GM06990 (cell line): ENCODE data around the gene TMEM208.

Source experiments
- DNase-seq: peaks from one replicate; pipeline ENCODE4 v3.0.0-alpha.2; 2011; ENCODE audit not compliant: insufficient read length; ENCODE audit errors: extremely low read depth
- H3K27me3 ChIP-seq: replicated peaks from 2 replicates; pipeline ENCODE4 v1.6.0; 2011; ENCODE audit warnings: low read length; ENCODE audit not compliant: control insufficient read depth, insufficient read depth
- H3K36me3 ChIP-seq: 2 replicates; pipeline ENCODE4 v1.5.1; 2011; ENCODE audit warnings: low read length; ENCODE audit not compliant: control insufficient read depth, insufficient read depth
- H3K4me3 ChIP-seq: replicated peaks from 2 replicates; pipeline ENCODE4 v1.5.1; 2011; ENCODE audit warnings: low read depth, mild to moderate bottlenecking, control low read depth, low read length
- TF ChIP-seq, protein P1 (sequence below): IDR thresholded peaks from 2 replicates; pipeline ENCODE4 v1.5.1; 2011; ENCODE audit warnings: low read length, control low read depth, mild to moderate bottlenecking, inconsistent platforms; ENCODE audit not compliant: insufficient read depth, poor library complexity, severe bottlenecking

TMEM208 gene

GRCh38 chr16:67185651-67186134 lies 41.2 kb upstream of the TMEM208 start:
- Histone ChIP-seq H3K4me3 (no peak overlapping the region), H3K27me3 (no peaks in the 10 kb centered on the region; the same call in 1 of the 2 replicates), H3K36me3 (no peaks in the 10 kb centered on the region)
- TF ChIP-seq, protein P1, sequence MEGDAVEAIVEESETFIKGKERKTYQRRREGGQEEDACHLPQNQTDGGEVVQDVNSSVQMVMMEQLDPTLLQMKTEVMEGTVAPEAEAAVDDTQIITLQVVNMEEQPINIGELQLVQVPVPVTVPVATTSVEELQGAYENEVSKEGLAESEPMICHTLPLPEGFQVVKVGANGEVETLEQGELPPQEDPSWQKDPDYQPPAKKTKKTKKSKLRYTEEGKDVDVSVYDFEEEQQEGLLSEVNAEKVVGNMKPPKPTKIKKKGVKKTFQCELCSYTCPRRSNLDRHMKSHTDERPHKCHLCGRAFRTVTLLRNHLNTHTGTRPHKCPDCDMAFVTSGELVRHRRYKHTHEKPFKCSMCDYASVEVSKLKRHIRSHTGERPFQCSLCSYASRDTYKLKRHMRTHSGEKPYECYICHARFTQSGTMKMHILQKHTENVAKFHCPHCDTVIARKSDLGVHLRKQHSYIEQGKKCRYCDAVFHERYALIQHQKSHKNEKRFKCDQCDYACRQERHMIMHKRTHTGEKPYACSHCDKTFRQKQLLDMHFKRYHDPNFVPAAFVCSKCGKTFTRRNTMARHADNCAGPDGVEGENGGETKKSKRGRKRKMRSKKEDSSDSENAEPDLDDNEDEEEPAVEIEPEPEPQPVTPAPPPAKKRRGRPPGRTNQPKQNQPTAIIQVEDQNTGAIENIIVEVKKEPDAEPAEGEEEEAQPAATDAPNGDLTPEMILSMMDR, result no peak
- no peak for DNase-seq

DNA sequence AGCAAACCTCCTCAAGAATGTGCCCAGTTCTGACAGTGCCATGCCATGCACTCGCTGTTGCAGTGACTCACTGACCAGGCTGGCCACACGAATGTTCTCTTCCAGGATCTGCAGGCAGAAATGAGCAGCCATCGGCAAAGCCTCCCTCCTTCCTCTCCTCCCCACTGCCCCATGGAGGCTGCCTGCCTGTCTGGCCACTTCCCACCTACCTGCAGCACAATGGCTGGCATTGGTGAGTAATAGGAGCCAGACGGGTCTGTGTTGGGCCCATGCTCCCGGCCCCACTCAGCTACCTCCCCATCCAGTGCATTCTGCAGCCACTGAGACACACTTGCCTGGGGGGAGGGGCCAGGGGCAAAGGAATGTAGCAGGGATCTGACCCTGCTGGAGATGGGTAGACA lies 40.4 kb upstream of the TMEM208 start:
- DNase-seq, result no peak
- Histone ChIP-seq H3K4me3 (no peak overlapping the region), H3K36me3 (no peaks in the 10 kb centered on the region), H3K27me3 (no peaks in the 10 kb centered on the region; the same call in 1 of the 2 replicates)
- TF ChIP-seq, protein P1, result no peak

- no peaks in the 10 kb centered on the region for H3K36me3 ChIP-seq
- no peaks in the 10 kb centered on the region; the same call in 1 of the 2 replicates for H3K27me3 ChIP-seq
- no peak overlapping the region for H3K4me3 ChIP-seq
- DNase-seq, result no peak
- TF ChIP-seq, protein P1, result no peak
Measured at GRCh38 chr16:67187175-67187890, 39.6 kb upstream of the TMEM208 start.

GRCh38 chr16:67188323-67188722 lies 38.6 kb upstream of the TMEM208 start:
- Histone ChIP-seq H3K36me3 (no peaks in the 10 kb centered on the region), H3K4me3 (no peak overlapping the region), H3K27me3 (no peaks in the 10 kb centered on the region; the same call in 1 of the 2 replicates)
- TF ChIP-seq, protein P1, result no peak
- DNase-seq, result no peak

DNA sequence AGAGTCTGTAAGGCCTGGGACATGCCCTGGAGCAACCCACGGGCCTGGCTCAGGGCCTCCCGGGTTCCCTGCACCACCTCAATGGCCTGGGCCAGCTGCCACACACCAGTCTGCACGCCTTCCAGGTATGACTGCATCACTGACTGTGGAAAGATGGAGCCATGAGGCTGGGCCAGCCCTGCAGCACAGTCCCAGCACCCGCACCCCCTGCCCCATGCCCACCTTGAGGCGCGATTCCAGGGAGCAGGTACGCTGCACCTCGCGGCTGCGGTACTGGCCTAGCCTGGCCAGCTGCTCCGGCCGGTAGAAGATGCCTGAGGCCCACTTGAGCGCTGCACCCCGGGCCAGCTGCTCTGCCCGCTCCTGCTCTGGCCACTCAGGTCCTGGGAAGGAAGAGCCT lies 38.1 kb upstream of the TMEM208 start:
- Histone ChIP-seq H3K27me3 (no peaks in the 10 kb centered on the region; the same call in 1 of the 2 replicates), H3K36me3 (no peaks in the 10 kb centered on the region), H3K4me3 (no peak overlapping the region)
- DNase-seq, result no peak
- TF ChIP-seq, protein P1, result no peak
